ENCODE data around the gene OST4.
A peak's percentile ranks its signal among the peaks of the same experiment; 100 is the strongest.

The OST4 gene

DNA sequence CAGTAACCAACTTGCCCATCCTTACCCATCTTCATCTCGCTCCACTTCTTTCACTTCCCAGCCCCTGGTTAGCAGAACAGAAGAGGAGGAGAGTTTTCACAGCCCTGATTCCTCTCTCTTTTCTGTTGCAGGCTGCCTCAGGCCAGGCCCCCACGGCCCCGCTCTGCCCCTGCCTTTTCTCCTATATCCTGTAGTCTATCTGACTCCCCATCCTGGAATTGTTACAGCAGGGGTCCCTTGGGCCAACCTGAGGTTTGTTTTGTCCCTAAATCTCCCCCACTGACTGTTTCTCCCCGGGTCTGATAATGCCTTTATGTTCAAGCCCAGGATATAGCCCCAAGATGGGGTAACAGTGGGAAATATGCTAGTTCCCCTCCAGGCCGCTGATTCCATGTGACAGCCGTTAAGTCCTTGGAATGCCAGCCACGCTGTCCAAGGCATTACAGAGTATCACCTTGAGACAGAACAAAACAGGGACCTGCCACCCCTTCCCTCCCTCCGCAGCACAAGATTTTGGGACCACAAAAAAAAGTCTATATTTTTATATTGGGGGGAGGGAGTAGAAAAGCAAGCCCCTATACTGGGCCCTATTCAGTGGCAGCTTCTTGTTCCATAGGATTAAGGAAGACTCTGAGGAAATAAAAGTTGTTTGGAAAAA, 1.4 kb downstream of the OST4 start:
- H3K4me1 ChIP-seq = peaks cover 12% of the 10 kb centered on the region
- TF ChIP-seq, protein P1, sequence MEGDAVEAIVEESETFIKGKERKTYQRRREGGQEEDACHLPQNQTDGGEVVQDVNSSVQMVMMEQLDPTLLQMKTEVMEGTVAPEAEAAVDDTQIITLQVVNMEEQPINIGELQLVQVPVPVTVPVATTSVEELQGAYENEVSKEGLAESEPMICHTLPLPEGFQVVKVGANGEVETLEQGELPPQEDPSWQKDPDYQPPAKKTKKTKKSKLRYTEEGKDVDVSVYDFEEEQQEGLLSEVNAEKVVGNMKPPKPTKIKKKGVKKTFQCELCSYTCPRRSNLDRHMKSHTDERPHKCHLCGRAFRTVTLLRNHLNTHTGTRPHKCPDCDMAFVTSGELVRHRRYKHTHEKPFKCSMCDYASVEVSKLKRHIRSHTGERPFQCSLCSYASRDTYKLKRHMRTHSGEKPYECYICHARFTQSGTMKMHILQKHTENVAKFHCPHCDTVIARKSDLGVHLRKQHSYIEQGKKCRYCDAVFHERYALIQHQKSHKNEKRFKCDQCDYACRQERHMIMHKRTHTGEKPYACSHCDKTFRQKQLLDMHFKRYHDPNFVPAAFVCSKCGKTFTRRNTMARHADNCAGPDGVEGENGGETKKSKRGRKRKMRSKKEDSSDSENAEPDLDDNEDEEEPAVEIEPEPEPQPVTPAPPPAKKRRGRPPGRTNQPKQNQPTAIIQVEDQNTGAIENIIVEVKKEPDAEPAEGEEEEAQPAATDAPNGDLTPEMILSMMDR (IDR thresholded peaks at IDR 0.05) = no peak
- no peaks in the 10 kb centered on the region for H3K9me3 ChIP-seq (ENCODE audit: control insufficient read depth, low read length)
- H3K27me3 ChIP-seq (ENCODE audit: control insufficient read depth, insufficient read depth, low read length) = no peaks in the 10 kb centered on the region
- H3K36me3 ChIP-seq (ENCODE audit: control insufficient read depth, insufficient read depth, low read length) = no peaks in the 10 kb centered on the region
- no peak overlapping the region for H3K27ac ChIP-seq
- no peak overlapping the region for H3K9ac ChIP-seq
- H2AFZ ChIP-seq = no peak overlapping the region
- peak overlapping the region; percentile 87 for H3K4me3 ChIP-seq (ENCODE audit: low read depth, low read length)
- H3K79me2 ChIP-seq = peaks cover 22% of the 10 kb centered on the region
- peak overlapping the region; percentile 62 for H3K4me2 ChIP-seq (ENCODE audit: low read length)

DNA sequence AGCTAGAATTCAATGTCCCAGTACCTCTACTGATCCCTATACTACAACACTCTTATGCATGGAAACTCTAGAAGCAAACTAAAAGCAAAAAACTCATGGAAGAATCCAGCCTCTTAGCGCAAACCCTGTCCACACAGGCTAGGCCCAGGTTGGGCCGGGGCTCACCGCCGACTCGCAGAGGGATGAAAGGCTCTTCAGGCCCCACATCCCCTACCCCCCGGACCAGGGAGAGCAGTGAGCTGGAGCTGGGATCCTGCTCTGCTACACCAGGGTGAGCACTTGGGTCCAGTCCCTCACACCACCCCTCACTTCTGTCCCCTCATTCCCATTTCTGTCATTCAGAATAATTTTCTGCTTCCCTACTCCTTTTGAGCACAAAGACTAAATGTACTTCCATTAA, 2.0 kb downstream of the OST4 start:
- Histone ChIP-seq H3K9me3 (ENCODE audit: control insufficient read depth, low read length) (no peaks in the 10 kb centered on the region), H3K36me3 (ENCODE audit: control insufficient read depth, insufficient read depth, low read length) (no peaks in the 10 kb centered on the region), H3K9ac (no peak overlapping the region), H3K27ac (no peak overlapping the region), H3K4me1 (peaks cover 12% of the 10 kb centered on the region), H2AFZ (no peak overlapping the region), H3K4me3 (ENCODE audit: low read depth, low read length) (no peak overlapping the region), H3K4me2 (ENCODE audit: low read length) (no peak overlapping the region), H3K79me2 (peaks cover 22% of the 10 kb centered on the region), H3K27me3 (ENCODE audit: control insufficient read depth, insufficient read depth, low read length) (no peaks in the 10 kb centered on the region)
- TF ChIP-seq, protein P1 (IDR thresholded peaks at IDR 0.05) = no peak

DNA sequence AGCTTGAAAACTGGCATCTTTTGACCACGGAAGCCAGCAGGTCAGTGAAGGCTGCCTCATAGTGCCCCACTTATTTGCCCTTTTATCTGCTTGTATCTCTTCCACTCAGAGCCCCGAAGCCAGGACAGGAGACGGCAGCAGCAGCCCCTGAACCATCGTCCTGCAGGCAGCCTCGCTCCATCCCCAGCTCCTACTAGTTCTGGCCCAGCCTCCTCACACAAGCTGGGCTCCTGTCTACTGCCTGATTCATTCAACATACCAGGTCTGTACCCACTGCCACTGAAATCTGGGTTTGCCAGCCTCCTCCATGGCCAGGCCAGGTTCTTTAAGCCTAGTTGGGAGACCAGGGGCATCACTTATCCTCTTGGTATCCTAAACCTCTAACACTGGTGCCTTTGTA, 4.1 kb downstream of the OST4 start:
- peaks cover 12% of the 10 kb centered on the region for H3K4me1 ChIP-seq
- no peak overlapping the region for H3K4me2 ChIP-seq (ENCODE audit: low read length)
- no peaks in the 10 kb centered on the region for H3K36me3 ChIP-seq (ENCODE audit: control insufficient read depth, insufficient read depth, low read length)
- no peak overlapping the region for H3K4me3 ChIP-seq (ENCODE audit: low read depth, low read length)
- no peak overlapping the region for H3K9ac ChIP-seq
- TF ChIP-seq, protein P1 (IDR thresholded peaks at IDR 0.05) = no peak
- no peak overlapping the region for H3K27ac ChIP-seq
- H3K79me2 ChIP-seq = peaks cover 22% of the 10 kb centered on the region
- no peaks in the 10 kb centered on the region for H3K9me3 ChIP-seq (ENCODE audit: control insufficient read depth, low read length)
- no peak overlapping the region for H2AFZ ChIP-seq
- no peaks in the 10 kb centered on the region for H3K27me3 ChIP-seq (ENCODE audit: control insufficient read depth, insufficient read depth, low read length)

DNA sequence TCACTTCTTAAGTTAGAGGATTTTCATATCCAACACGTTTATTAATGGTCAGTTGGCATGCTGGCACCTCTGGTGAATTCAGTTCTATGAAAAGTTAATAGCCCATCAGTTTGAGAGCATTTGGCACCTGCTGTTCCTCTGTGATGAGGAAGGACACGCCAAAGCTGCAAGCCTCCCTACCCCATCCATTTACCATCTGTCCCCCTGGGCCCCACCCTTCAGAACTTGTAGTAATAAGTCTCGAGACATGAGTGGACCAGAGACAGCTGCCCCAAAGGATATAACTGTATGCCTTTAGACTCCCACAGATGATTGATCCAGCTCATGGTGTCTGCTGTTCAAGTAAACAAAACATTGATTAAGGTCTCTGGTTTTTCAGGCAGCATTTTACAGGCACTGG, 6.3 kb downstream of the OST4 start:
- H3K27ac ChIP-seq = no peak overlapping the region
- H3K36me3 ChIP-seq (ENCODE audit: control insufficient read depth, insufficient read depth, low read length) = no peaks in the 10 kb centered on the region
- peaks cover 19% of the 10 kb centered on the region for H3K79me2 ChIP-seq
- TF ChIP-seq, protein P1 (IDR thresholded peaks at IDR 0.05) = no peak
- no peak overlapping the region for H3K4me3 ChIP-seq (ENCODE audit: low read depth, low read length)
- H3K9ac ChIP-seq = no peak overlapping the region
- H2AFZ ChIP-seq = no peak overlapping the region
- H3K4me1 ChIP-seq = peaks cover 8% of the 10 kb centered on the region
- H3K9me3 ChIP-seq (ENCODE audit: control insufficient read depth, low read length) = no peaks in the 10 kb centered on the region
- no peak overlapping the region for H3K4me2 ChIP-seq (ENCODE audit: low read length)
- no peaks in the 10 kb centered on the region for H3K27me3 ChIP-seq (ENCODE audit: control insufficient read depth, insufficient read depth, low read length)

DNA sequence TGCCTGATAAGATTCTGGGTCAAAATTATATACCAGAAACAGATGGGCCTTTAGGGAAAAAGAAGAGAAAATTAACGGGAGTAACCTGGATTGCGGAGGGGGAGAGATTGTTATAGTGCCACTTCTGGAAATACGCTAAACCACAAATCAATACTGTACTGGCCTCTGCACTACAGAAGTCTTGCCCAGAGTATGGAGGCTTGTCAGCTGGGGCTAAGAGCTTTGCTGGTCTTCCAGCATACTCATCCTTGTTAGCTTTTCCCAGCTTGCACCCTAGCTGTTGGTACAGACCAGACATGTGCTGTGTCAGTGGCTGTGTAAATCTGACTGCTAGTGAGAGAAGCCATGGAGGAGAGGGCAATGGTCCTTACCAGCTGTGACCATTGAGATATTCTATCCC, 11.1 kb downstream of the OST4 start:
- TF ChIP-seq, protein P1 (IDR thresholded peaks at IDR 0.05) = no peak
- no peak overlapping the region for H3K4me2 ChIP-seq (ENCODE audit: low read length)
- no peak overlapping the region for H3K9ac ChIP-seq
- H3K79me2 ChIP-seq = peaks cover 3% of the 10 kb centered on the region
- no peaks in the 10 kb centered on the region for H3K9me3 ChIP-seq (ENCODE audit: control insufficient read depth, low read length)
- no peak overlapping the region for H3K4me3 ChIP-seq (ENCODE audit: low read depth, low read length)
- H3K36me3 ChIP-seq (ENCODE audit: control insufficient read depth, insufficient read depth, low read length) = no peaks in the 10 kb centered on the region
- H3K4me1 ChIP-seq = no peaks in the 10 kb centered on the region
- H3K27me3 ChIP-seq (ENCODE audit: control insufficient read depth, insufficient read depth, low read length) = no peaks in the 10 kb centered on the region
- H3K27ac ChIP-seq = no peak overlapping the region
- H2AFZ ChIP-seq = no peak overlapping the region
